ENCODE measurements around the gene C17orf107. TPM values are rescaled to one million over a fixed set of nuclear protein-coding genes. Genes with fewer than 3 reads are reported as not detected.
"Not testable (repeated sequence)": the region's sequence is repeated elsewhere in the genome, so short reads cannot be mapped to it uniquely, and the experiment has no call there.

C17orf107 gene
- total RNA-seq, 4 donors from 2014 or later = 0.10 to 0.33 TPM; not detected in 2

- in situ Hi-C loops (cut with MboI; ENCODE audit: low sequenced_read_pairs in 4 of 4) (no loop called here), intact Hi-C loops (cut with DNase I; ENCODE audit: low total_unique reads) (no loop called here)
- DNase-seq (no peak), ATAC-seq (no peak)
- H3K27me3 ChIP-seq = no peaks in the 10 kb centered on the region
- peaks cover 18 to 25% of the 10 kb centered on the region in 2 donors for H3K4me1 ChIP-seq
- no peak overlapping the region for H3K4me3 ChIP-seq
- peak overlapping the region in 1 of 4 donors; percentile 4 for H3K27ac ChIP-seq
- H3K9me3 ChIP-seq = no peaks in the 10 kb centered on the region
- H3K36me3 ChIP-seq = no peaks in the 10 kb centered on the region
- TF ChIP-seq POLR2A (IDR thresholded peaks at IDR 0.05) (no peak), CTCF (IDR thresholded peaks at IDR 0.05 in 4 of 5, conservative IDR thresholded peaks at IDR 0.05 in 1 of 5) (no peak)
These were observed 38.3 kb upstream of the C17orf107 start for GRCh38 chr17:4861052-4861451.

- Histone ChIP-seq H3K9me3 (no peaks in the 10 kb centered on the region), H3K36me3 (no peaks in the 10 kb centered on the region), H3K4me1 (peaks cover 13 to 15% of the 10 kb centered on the region in 2 donors), H3K27ac (no peak overlapping the region), H3K4me3 (no peak overlapping the region), H3K27me3 (no peaks in the 10 kb centered on the region)
- in situ Hi-C loops (cut with MboI; ENCODE audit: low sequenced_read_pairs in 4 of 4) = no loop called here
- TF ChIP-seq POLR2A (IDR thresholded peaks at IDR 0.05) = no peak
- TF ChIP-seq CTCF (IDR thresholded peaks at IDR 0.05 in 4 of 5, conservative IDR thresholded peaks at IDR 0.05 in 1 of 5) = no peak
- intact Hi-C loops (cut with DNase I; ENCODE audit: low total_unique reads) = no loop called here
- DNase-seq (no peak), ATAC-seq (no peak)
These were observed 36.6 kb upstream of the C17orf107 start for GRCh38 chr17:4862720-4863119.

- H3K36me3 ChIP-seq = no peaks in the 10 kb centered on the region
- no peaks in the 10 kb centered on the region for H3K9me3 ChIP-seq
- in situ Hi-C loops (cut with MboI; ENCODE audit: low sequenced_read_pairs in 4 of 4) (no loop called here), intact Hi-C loops (cut with DNase I; ENCODE audit: low total_unique reads) (no loop called here)
- peaks cover 9 to 11% of the 10 kb centered on the region in 2 donors for H3K4me1 ChIP-seq
- ATAC-seq (no peak), DNase-seq (no peak)
- no peaks in the 10 kb centered on the region for H3K27me3 ChIP-seq
- TF ChIP-seq POLR2A (IDR thresholded peaks at IDR 0.05) = no peak
- no peak for TF ChIP-seq CTCF (IDR thresholded peaks at IDR 0.05 in 4 of 5, conservative IDR thresholded peaks at IDR 0.05 in 1 of 5)
- no peak overlapping the region for H3K27ac ChIP-seq
- no peak overlapping the region for H3K4me3 ChIP-seq
These were observed 36.0 kb upstream of the C17orf107 start for GRCh38 chr17:4863321-4863720.

GRCh38 chr17:4867535-4867934 is 31.8 kb upstream of the C17orf107 start:
- intact Hi-C loops (cut with DNase I; ENCODE audit: low total_unique reads); ATAC-seq; H3K4me3 ChIP-seq; H3K27me3 ChIP-seq; H3K4me1 ChIP-seq; DNase-seq; H3K36me3 ChIP-seq; H3K27ac ChIP-seq; H3K9me3 ChIP-seq; in situ Hi-C loops (cut with MboI; ENCODE audit: low sequenced_read_pairs in 4 of 4): not testable (repeated sequence)

GRCh38 chr17:4869058-4869998 is 30.0 kb upstream of the C17orf107 start:
- H3K4me1 ChIP-seq; H3K9me3 ChIP-seq; ATAC-seq; DNase-seq; in situ Hi-C loops (cut with MboI; ENCODE audit: low sequenced_read_pairs in 4 of 4); H3K4me3 ChIP-seq; H3K27ac ChIP-seq; H3K36me3 ChIP-seq; H3K27me3 ChIP-seq; intact Hi-C loops (cut with DNase I; ENCODE audit: low total_unique reads): not testable (repeated sequence)
